HG03175 (cell line): ENCODE measurements around the gene PCARE.

ENCODE experiments used
- ATAC-seq: cut with Tn5 transposase; IDR thresholded peaks from one replicate; pipeline ENCODE4 v1.9.1; 2021; ENCODE audit warnings: mild to moderate bottlenecking, moderate library complexity; ENCODE audit not compliant: unreplicated experiment

The PCARE gene

GRCh38 chr2:29064346-29064715 lies 10.0 kb downstream of the PCARE start:
- no peak for ATAC-seq

GRCh38 chr2:29063646-29064345 lies 10.5 kb downstream of the PCARE start:
- no peak for ATAC-seq

- no peak for ATAC-seq
Measured at GRCh38 chr2:29063056-29063455, 11.3 kb downstream of the PCARE start.

- ATAC-seq, result no peak
Measured at GRCh38 chr2:29062371-29062770, 12.0 kb downstream of the PCARE start.

- ATAC-seq, result no peak
Measured at GRCh38 chr2:29061616-29062015, 12.7 kb downstream of the PCARE start.

- no peak for ATAC-seq
Measured at GRCh38 chr2:29061176-29061575, 13.1 kb downstream of the PCARE start.

- ATAC-seq, result no peak
Measured at GRCh38 chr2:29060441-29060840, 13.9 kb downstream of the PCARE start.

- ATAC-seq, result no peak
Measured at GRCh38 chr2:29059624-29060023, 14.7 kb downstream of the PCARE start.

GRCh38 chr2:29057006-29057405 lies 17.3 kb downstream of the PCARE start:
- ATAC-seq, result no peak

- ATAC-seq, result no peak
Measured at GRCh38 chr2:29056452-29056851, 17.9 kb downstream of the PCARE start.

GRCh38 chr2:29055601-29056000 lies 18.7 kb downstream of the PCARE start:
- no peak for ATAC-seq

GRCh38 chr2:29054430-29054829 lies 19.9 kb downstream of the PCARE start:
- ATAC-seq, result no peak

GRCh38 chr2:29053670-29054400 lies 20.5 kb downstream of the PCARE start:
- ATAC-seq, result no peak

- ATAC-seq, result no peak
Measured at GRCh38 chr2:29053223-29053622, 21.1 kb downstream of the PCARE start.

GRCh38 chr2:29052807-29053206 lies 21.5 kb downstream of the PCARE start:
- no peak for ATAC-seq

GRCh38 chr2:29051730-29052129 lies 22.6 kb downstream of the PCARE start:
- ATAC-seq, result no peak

GRCh38 chr2:29050591-29050990 lies 23.7 kb downstream of the PCARE start:
- ATAC-seq, result no peak

GRCh38 chr2:29047083-29047845 lies 27.1 kb downstream of the PCARE start:
- ATAC-seq, result no peak

GRCh38 chr2:29046321-29046720 lies 28.0 kb downstream of the PCARE start:
- ATAC-seq, result no peak

GRCh38 chr2:29044459-29044858 lies 29.9 kb downstream of the PCARE start:
- no peak for ATAC-seq

GRCh38 chr2:29042561-29043075 lies 31.7 kb downstream of the PCARE start:
- ATAC-seq, result no peak
